Calu3 (cell line): ENCODE data around the gene RETREG3. TPM values are rescaled to one million over a fixed set of nuclear protein-coding genes. Genes with fewer than 3 reads are reported as not detected.
"Not testable (repeated sequence)": the region's sequence is repeated elsewhere in the genome, so short reads cannot be mapped to it uniquely, and the experiment has no call there.

Experiments
- BruUV-seq: library from RNA; stranded (reverse); fragments of 400-500 nt; replicated peaks from 2 replicates; lab custom pipeline; 2021; lab: Mats Ljungman, UMichigan
- CTCF ChIA-PET: fragments of 300-600 bp; sonication (Branson Sonifier 250); formaldehyde crosslinking; loops from one replicate; lab custom pipeline; 2022; ENCODE audit warnings: antibody characterized with exemption; lab: Charles Lee
- DNase-seq: peaks from one replicate; pipeline ENCODE4 v3.0.0; 2022
- H3K27ac Mint-ChIP-seq: one replicate; pipeline ENCODE4 v1.8.0; 2022; ENCODE audit warnings: mixed read lengths; ENCODE audit not compliant: unreplicated experiment
- H3K27me3 Mint-ChIP-seq: one replicate; pipeline ENCODE4 v1.8.0; 2022; ENCODE audit warnings: mixed read lengths; ENCODE audit not compliant: unreplicated experiment
- H3K36me3 Mint-ChIP-seq: one replicate; pipeline ENCODE4 v1.8.0; 2022; ENCODE audit warnings: mild to moderate bottlenecking, moderate library complexity, mixed read lengths; ENCODE audit not compliant: insufficient read depth, unreplicated experiment
- H3K4me1 Mint-ChIP-seq: one replicate; pipeline ENCODE4 v1.8.0; 2022; ENCODE audit warnings: mild to moderate bottlenecking, low read depth, mixed read lengths; ENCODE audit not compliant: unreplicated experiment
- H3K4me3 Mint-ChIP-seq: one replicate; pipeline ENCODE4 v1.8.0; 2022; ENCODE audit warnings: mild to moderate bottlenecking, low read depth, moderate library complexity, mixed read lengths; ENCODE audit not compliant: unreplicated experiment
- H3K9me3 Mint-ChIP-seq: one replicate; pipeline ENCODE4 v1.8.0; 2022; ENCODE audit warnings: low read depth, mixed read lengths; ENCODE audit not compliant: unreplicated experiment
- CTCF ChIP-seq: fragments of 200-600 bp; IDR thresholded peaks from one replicate; pipeline ENCODE4 v1.8.0; 2022; ENCODE audit warnings: antibody characterized with exemption; ENCODE audit not compliant: unreplicated experiment
- intact Hi-C: fragments of 100-400 bp; cut with micrococcal nuclease; formaldehyde crosslinking; loops from one replicate; pipeline ENCODE4 v1.10.0; 2022; ENCODE audit not compliant: unreplicated experiment
- total RNA-seq: library from RNA; stranded (reverse); gene quantifications from 2 replicates; pipeline ENCODE4 v1.2.3, GENCODE V29; 2022

The RETREG3 gene
- total RNA-seq, 1 experiment from 2014 or later, result 71.2 TPM

- Mint-ChIP-seq H3K4me1 (peaks cover 35% of the 10 kb centered on the region), H3K27me3 (no peaks in the 10 kb centered on the region), H3K9me3 (no peaks in the 10 kb centered on the region), H3K36me3 (peaks cover 63% of the 10 kb centered on the region), H3K27ac (no peak overlapping the region), H3K4me3 (peak overlapping the region; percentile 56)
- DNase-seq, result no peak
- intact Hi-C loops, result no loop called here
- CTCF ChIA-PET, result interaction anchor here (1.2 to 1.8 kb wide), 5 partner anchors 10 to 29 kb away, joined by 4 to 14 read pairs (median 7); partner anchors contain the start of genes NAGLU and PSMC3IP
- BruUV-seq, result no TSS peak
- TF ChIP-seq CTCF, result no peak
Observed at GRCh38 chr17:42548993-42549755, 60.0 kb downstream of the RETREG3 start.

- intact Hi-C loops, result no loop called here
- Mint-ChIP-seq H3K27ac (no peak overlapping the region), H3K27me3 (no peaks in the 10 kb centered on the region), H3K4me3 (peak overlapping the region; percentile 56), H3K9me3 (no peaks in the 10 kb centered on the region), H3K36me3 (peaks cover 59% of the 10 kb centered on the region), H3K4me1 (peaks cover 30% of the 10 kb centered on the region)
- DNase-seq, result peak; percentile 98
- CTCF ChIA-PET, result interaction anchor here (0.5 to 1.8 kb wide), 9 partner anchors 11 to 156 kb away, joined by 3 to 14 read pairs (median 4); partner anchors contain the start of genes NAGLU and PSMC3IP
- peak; percentile 88 for TF ChIP-seq CTCF
- BruUV-seq, result no TSS peak
Observed at GRCh38 chr17:42548070-42548837, 60.9 kb downstream of the RETREG3 start.

- H3K4me1 Mint-ChIP-seq, result peaks cover 24% of the 10 kb centered on the region
- DNase-seq, result no peak
- peak overlapping the region; percentile 56 for H3K4me3 Mint-ChIP-seq
- peaks cover 57% of the 10 kb centered on the region for H3K36me3 Mint-ChIP-seq
- no peaks in the 10 kb centered on the region for H3K9me3 Mint-ChIP-seq
- H3K27me3 Mint-ChIP-seq, result no peaks in the 10 kb centered on the region
- no peak overlapping the region for H3K27ac Mint-ChIP-seq
- intact Hi-C loops, result no loop called here
- no TSS peak for BruUV-seq
- no peak for TF ChIP-seq CTCF
- CTCF ChIA-PET, result interaction anchor here (0.9 to 1.8 kb wide), 7 partner anchors 11 to 156 kb away, joined by 3 to 14 read pairs (median 4); partner anchors contain the start of genes NAGLU and PSMC3IP
Observed at GRCh38 chr17:42547698-42548069, 61.5 kb downstream of the RETREG3 start.

- Mint-ChIP-seq H3K4me1 (peaks cover 21% of the 10 kb centered on the region), H3K9me3 (no peaks in the 10 kb centered on the region), H3K36me3 (peaks cover 61% of the 10 kb centered on the region), H3K4me3 (peak overlapping the region; percentile 56), H3K27me3 (no peaks in the 10 kb centered on the region), H3K27ac (peak overlapping the region; percentile 76)
- DNase-seq, result no peak
- CTCF ChIA-PET, result interaction anchor here (0.5 kb wide), 1 partner anchor 283 kb away, joined by 4 read pairs; no protein-coding TSS in a partner anchor
- no peak for TF ChIP-seq CTCF
- intact Hi-C loops, result no loop called here
- no TSS peak for BruUV-seq
Observed at GRCh38 chr17:42547001-42547461, 62.1 kb downstream of the RETREG3 start.

- BruUV-seq, DNase-seq, H3K27ac Mint-ChIP-seq, H3K4me3 Mint-ChIP-seq, H3K9me3 Mint-ChIP-seq, intact Hi-C loops, H3K27me3 Mint-ChIP-seq: not testable (repeated sequence)
- Mint-ChIP-seq H3K4me1 (peaks cover 30% of the 10 kb centered on the region), H3K36me3 (peaks cover 66% of the 10 kb centered on the region)
- CTCF ChIA-PET, result interaction anchor here (0.6 kb wide), 1 partner anchor 30 kb away, joined by 3 read pairs; no protein-coding TSS in a partner anchor
Observed at GRCh38 chr17:42545755-42546505, 63.2 kb downstream of the RETREG3 start.
